Measurements from ENCODE around the gene PPP1R8.

PPP1R8 gene

GRCh38 chr1:27872059-27872801 is 41.6 kb downstream of the PPP1R8 start, which contains the start of gene THEMIS2:
TSS of gene THEMIS2 (plus strand) at chr1:27872544. CDS start at chr1:27872572, 28 bp downstream.
- peaks cover 17% of the 10 kb centered on the region for H3K79me2 ChIP-seq (ENCODE audit: control insufficient read depth, insufficient read depth, low read length, unreplicated experiment)
- H3K4me1 ChIP-seq (ENCODE audit: control insufficient read depth, insufficient read depth, low read length, unreplicated experiment) = peaks cover 6% of the 10 kb centered on the region
- no peaks in the 10 kb centered on the region; the same call in 1 of the 2 replicates for H3K36me3 ChIP-seq (ENCODE audit: insufficient read depth, low read length)
- no peaks in the 10 kb centered on the region for H3K27me3 ChIP-seq (ENCODE audit: insufficient read depth, low read length)
- peak within 1 kb of the TSS; percentile 94 for H3K4me3 ChIP-seq (ENCODE audit: low read depth, low read length)
- H2AFZ ChIP-seq (ENCODE audit: low read length, unreplicated experiment) = peak within 1 kb of the TSS; percentile 53
- H3K27ac ChIP-seq (ENCODE audit: low read depth, low read length) = peak within 1 kb of the TSS; percentile 15; the same call in 1 of the 2 replicates

- peak overlapping the region; percentile 52 for H2AFZ ChIP-seq (ENCODE audit: low read length, unreplicated experiment)
- no peaks in the 10 kb centered on the region; the same call in 1 of the 2 replicates for H3K36me3 ChIP-seq (ENCODE audit: insufficient read depth, low read length)
- H3K79me2 ChIP-seq (ENCODE audit: control insufficient read depth, insufficient read depth, low read length, unreplicated experiment) = peaks cover 17% of the 10 kb centered on the region
- peaks cover 6% of the 10 kb centered on the region for H3K4me1 ChIP-seq (ENCODE audit: control insufficient read depth, insufficient read depth, low read length, unreplicated experiment)
- peak overlapping the region; percentile 94 for H3K4me3 ChIP-seq (ENCODE audit: low read depth, low read length)
- no peaks in the 10 kb centered on the region for H3K27me3 ChIP-seq (ENCODE audit: insufficient read depth, low read length)
- H3K27ac ChIP-seq (ENCODE audit: low read depth, low read length) = peak overlapping the region; percentile 15; the same call in 1 of the 2 replicates
Observed at GRCh38 chr1:27872802-27873551, 42.4 kb downstream of the PPP1R8 start.

GRCh38 chr1:27873671-27874384 is 43.2 kb downstream of the PPP1R8 start:
- H3K27me3 ChIP-seq (ENCODE audit: insufficient read depth, low read length) = no peaks in the 10 kb centered on the region
- peaks cover 6% of the 10 kb centered on the region for H3K4me1 ChIP-seq (ENCODE audit: control insufficient read depth, insufficient read depth, low read length, unreplicated experiment)
- H3K27ac ChIP-seq (ENCODE audit: low read depth, low read length) = peak overlapping the region; percentile 71; the same call in 1 of the 2 replicates
- peaks cover 17% of the 10 kb centered on the region for H3K79me2 ChIP-seq (ENCODE audit: control insufficient read depth, insufficient read depth, low read length, unreplicated experiment)
- peak overlapping the region; percentile 94 for H3K4me3 ChIP-seq (ENCODE audit: low read depth, low read length)
- H3K36me3 ChIP-seq (ENCODE audit: insufficient read depth, low read length) = no peaks in the 10 kb centered on the region; the same call in 1 of the 2 replicates
- H2AFZ ChIP-seq (ENCODE audit: low read length, unreplicated experiment) = no peak overlapping the region

DNA sequence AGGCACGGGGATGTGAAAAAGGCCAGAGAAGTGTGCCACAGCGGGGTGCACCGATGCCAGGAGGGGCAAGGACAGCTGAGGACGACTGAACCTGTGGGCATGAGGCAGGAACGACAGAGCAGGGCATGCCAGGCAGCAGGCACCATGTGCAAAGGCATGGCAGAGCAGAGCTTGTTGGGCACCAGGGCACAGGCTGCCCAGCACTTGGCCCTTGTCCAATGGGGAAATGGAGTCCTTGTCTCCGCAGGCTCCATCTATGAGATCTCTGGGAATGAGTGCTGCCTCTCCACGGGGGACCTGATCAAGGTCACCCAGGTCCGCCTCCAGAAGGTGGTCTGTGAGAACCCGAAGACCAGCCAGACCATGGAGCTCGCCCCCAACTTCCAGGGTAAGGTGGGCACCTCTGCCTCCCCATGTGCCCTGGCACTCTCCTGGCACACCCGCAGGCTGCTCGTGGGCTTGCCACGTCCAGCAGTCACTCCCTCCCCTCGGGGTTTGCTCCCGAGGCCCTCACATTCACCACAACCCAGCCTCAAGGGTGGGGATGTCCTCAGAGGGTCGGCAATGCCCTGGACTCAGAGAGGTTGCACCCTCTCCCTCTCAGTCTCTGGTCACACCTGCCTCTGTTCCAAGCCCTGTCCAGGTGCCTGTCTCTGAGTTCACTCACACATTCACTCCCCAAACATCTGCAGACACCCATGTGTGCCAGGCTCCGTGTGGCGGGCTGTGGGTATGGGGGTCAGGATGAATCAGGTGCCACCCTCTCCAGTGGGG is 45.9 kb downstream of the PPP1R8 start:
- Histone ChIP-seq H3K27ac (ENCODE audit: low read depth, low read length) (peak overlapping the region; percentile 71; the same call in 1 of the 2 replicates), H3K79me2 (ENCODE audit: control insufficient read depth, insufficient read depth, low read length, unreplicated experiment) (peaks cover 17% of the 10 kb centered on the region)

GRCh38 chr1:27877115-27877416 is 46.5 kb downstream of the PPP1R8 start:
- peaks cover 6% of the 10 kb centered on the region for H3K4me1 ChIP-seq (ENCODE audit: control insufficient read depth, insufficient read depth, low read length, unreplicated experiment)
- H3K4me3 ChIP-seq (ENCODE audit: low read depth, low read length) = no peak overlapping the region
- no peaks in the 10 kb centered on the region; the same call in 1 of the 2 replicates for H3K36me3 ChIP-seq (ENCODE audit: insufficient read depth, low read length)
- no peak overlapping the region for H2AFZ ChIP-seq (ENCODE audit: low read length, unreplicated experiment)
- H3K27ac ChIP-seq (ENCODE audit: low read depth, low read length) = no peak overlapping the region
- peaks cover 17% of the 10 kb centered on the region for H3K79me2 ChIP-seq (ENCODE audit: control insufficient read depth, insufficient read depth, low read length, unreplicated experiment)
- no peaks in the 10 kb centered on the region for H3K27me3 ChIP-seq (ENCODE audit: insufficient read depth, low read length)

More for the DNA sequence above, 45.9 kb downstream of the PPP1R8 start:
- H3K36me3 ChIP-seq (ENCODE audit: insufficient read depth, low read length) = no peaks in the 10 kb centered on the region; the same call in 1 of the 2 replicates
- peaks cover 6% of the 10 kb centered on the region for H3K4me1 ChIP-seq (ENCODE audit: control insufficient read depth, insufficient read depth, low read length, unreplicated experiment)
- H3K27me3 ChIP-seq (ENCODE audit: insufficient read depth, low read length) = no peaks in the 10 kb centered on the region
- H3K4me3 ChIP-seq (ENCODE audit: low read depth, low read length) = no peak overlapping the region
- H2AFZ ChIP-seq (ENCODE audit: low read length, unreplicated experiment) = no peak overlapping the region

GRCh38 chr1:27878039-27878438 is 47.5 kb downstream of the PPP1R8 start:
- H3K4me1 ChIP-seq (ENCODE audit: control insufficient read depth, insufficient read depth, low read length, unreplicated experiment) = peaks cover 6% of the 10 kb centered on the region
- H3K4me3 ChIP-seq (ENCODE audit: low read depth, low read length) = no peak overlapping the region
- H3K27ac ChIP-seq (ENCODE audit: low read depth, low read length) = no peak overlapping the region
- H2AFZ ChIP-seq (ENCODE audit: low read length, unreplicated experiment) = no peak overlapping the region
- H3K27me3 ChIP-seq (ENCODE audit: insufficient read depth, low read length) = no peaks in the 10 kb centered on the region
- no peaks in the 10 kb centered on the region; the same call in 1 of the 2 replicates for H3K36me3 ChIP-seq (ENCODE audit: insufficient read depth, low read length)
- H3K79me2 ChIP-seq (ENCODE audit: control insufficient read depth, insufficient read depth, low read length, unreplicated experiment) = peaks cover 17% of the 10 kb centered on the region

- Histone ChIP-seq H3K4me1 (ENCODE audit: control insufficient read depth, insufficient read depth, low read length, unreplicated experiment) (peaks cover 6% of the 10 kb centered on the region), H3K79me2 (ENCODE audit: control insufficient read depth, insufficient read depth, low read length, unreplicated experiment) (peaks cover 10% of the 10 kb centered on the region), H3K27ac (ENCODE audit: low read depth, low read length) (no peak overlapping the region), H3K36me3 (ENCODE audit: insufficient read depth, low read length) (peaks cover 3% of the 10 kb centered on the region; the same call in 1 of the 2 replicates), H3K4me3 (ENCODE audit: low read depth, low read length) (no peak overlapping the region), H2AFZ (ENCODE audit: low read length, unreplicated experiment) (no peak overlapping the region), H3K27me3 (ENCODE audit: insufficient read depth, low read length) (no peaks in the 10 kb centered on the region)
Observed at GRCh38 chr1:27878787-27879335, 48.3 kb downstream of the PPP1R8 start.

DNA sequence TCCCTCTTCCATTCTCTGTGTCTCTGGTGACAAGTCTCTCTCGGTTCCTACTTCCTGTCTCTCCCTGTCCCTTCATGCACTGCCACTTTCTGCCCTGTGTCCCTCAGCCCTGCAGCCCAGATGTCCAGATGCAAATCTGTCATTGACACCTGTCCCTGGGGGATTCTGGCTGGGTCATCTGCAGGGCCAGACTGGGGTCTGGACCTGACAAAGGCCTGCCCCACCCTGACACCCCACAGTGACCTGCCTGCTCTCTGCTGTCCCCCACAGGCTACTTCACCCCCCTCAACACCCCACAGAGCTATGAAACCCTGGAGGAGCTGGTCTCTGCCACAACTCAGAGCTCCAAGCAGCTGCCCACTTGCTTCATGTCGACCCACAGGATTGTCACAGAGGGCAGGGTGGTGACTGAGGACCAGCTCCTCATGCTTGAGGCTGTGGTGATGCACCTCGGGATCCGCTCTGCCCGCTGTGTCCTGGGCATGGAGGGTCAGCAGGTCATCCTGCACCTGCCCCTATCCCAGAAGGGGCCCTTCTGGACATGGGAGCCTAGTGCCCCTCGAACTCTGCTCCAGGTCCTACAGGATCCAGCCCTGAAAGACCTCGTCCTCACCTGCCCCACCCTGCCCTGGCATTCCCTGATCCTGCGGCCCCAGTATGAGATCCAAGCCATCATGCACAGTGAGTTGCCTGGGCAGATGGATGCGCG is 48.9 kb downstream of the PPP1R8 start:
- no peak overlapping the region for H3K4me3 ChIP-seq (ENCODE audit: low read depth, low read length)
- peaks cover 5% of the 10 kb centered on the region for H3K4me1 ChIP-seq (ENCODE audit: control insufficient read depth, insufficient read depth, low read length, unreplicated experiment)
- peaks cover 3% of the 10 kb centered on the region; the same call in 1 of the 2 replicates for H3K36me3 ChIP-seq (ENCODE audit: insufficient read depth, low read length)
- no peak overlapping the region for H3K27ac ChIP-seq (ENCODE audit: low read depth, low read length)
- H3K27me3 ChIP-seq (ENCODE audit: insufficient read depth, low read length) = no peaks in the 10 kb centered on the region
- H2AFZ ChIP-seq (ENCODE audit: low read length, unreplicated experiment) = no peak overlapping the region
- peaks cover 4% of the 10 kb centered on the region for H3K79me2 ChIP-seq (ENCODE audit: control insufficient read depth, insufficient read depth, low read length, unreplicated experiment)

- peaks cover 4% of the 10 kb centered on the region for H3K4me1 ChIP-seq (ENCODE audit: control insufficient read depth, insufficient read depth, low read length, unreplicated experiment)
- peaks cover 16% of the 10 kb centered on the region for H3K36me3 ChIP-seq (ENCODE audit: insufficient read depth, low read length)
- H3K27me3 ChIP-seq (ENCODE audit: insufficient read depth, low read length) = no peaks in the 10 kb centered on the region
- H3K79me2 ChIP-seq (ENCODE audit: control insufficient read depth, insufficient read depth, low read length, unreplicated experiment) = no peaks in the 10 kb centered on the region
- no peak overlapping the region for H3K27ac ChIP-seq (ENCODE audit: low read depth, low read length)
- H2AFZ ChIP-seq (ENCODE audit: low read length, unreplicated experiment) = no peak overlapping the region
- no peak overlapping the region for H3K4me3 ChIP-seq (ENCODE audit: low read depth, low read length)
Observed at GRCh38 chr1:27882543-27882903, 51.9 kb downstream of the PPP1R8 start.
